HG03460 (cell line): ENCODE data around the gene GALNT1.

Experiments
- ATAC-seq: cut with Tn5 transposase; IDR thresholded peaks from one replicate; pipeline ENCODE4 v1.9.1; 2021; ENCODE audit not compliant: unreplicated experiment

GALNT1 gene

GRCh38 chr18:35749701-35750100, 168.2 kb downstream of the GALNT1 start:
- ATAC-seq: no peak

DNA sequence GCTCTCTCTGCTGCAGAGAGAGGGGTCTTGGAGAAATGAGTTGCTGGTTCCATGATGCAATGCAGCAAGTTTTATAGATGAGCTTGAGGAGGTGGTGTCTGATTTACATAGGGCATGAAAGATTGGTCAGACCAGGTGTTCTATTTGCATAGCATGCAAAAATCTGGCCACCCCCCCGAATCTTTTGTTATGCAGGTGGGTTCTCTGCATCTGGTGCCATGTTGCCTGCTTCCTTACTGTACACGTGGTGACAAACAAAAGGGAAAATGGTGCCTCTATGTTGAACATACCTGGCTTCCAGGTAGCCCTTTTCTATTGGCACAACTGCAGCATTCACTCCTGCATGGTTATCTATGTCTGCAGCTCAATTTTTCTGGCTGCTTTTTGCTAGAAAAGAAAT, 169.4 kb downstream of the GALNT1 start:
- ATAC-seq: no peak

DNA sequence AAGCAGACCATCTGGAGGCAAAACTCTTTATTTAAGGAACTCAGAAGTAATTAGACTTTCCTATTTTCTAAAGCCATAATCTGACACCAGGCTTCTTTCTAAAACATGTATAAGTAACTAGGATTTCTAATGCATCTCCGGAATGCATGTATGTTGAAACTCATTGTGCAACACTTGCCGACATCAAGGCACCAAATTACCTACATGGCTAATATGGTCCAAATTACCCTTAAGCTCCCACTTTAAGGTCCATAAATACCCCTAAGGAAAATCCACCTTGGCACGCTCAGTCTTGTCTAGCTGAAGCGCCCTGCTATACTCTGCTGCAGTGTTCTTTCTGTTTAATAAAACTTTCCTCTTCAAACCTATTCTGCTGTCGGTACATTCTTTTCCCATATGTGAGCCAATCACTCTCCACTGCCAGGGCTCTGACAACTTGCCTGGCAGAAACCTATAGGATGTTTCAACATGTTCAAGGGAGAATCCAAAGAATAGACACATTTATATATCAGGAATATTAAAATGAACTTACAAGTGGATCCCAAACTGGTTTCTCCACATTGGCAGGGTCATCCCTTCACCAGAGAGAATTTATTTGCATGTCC, 171.9 kb downstream of the GALNT1 start:
- no peak for ATAC-seq

DNA sequence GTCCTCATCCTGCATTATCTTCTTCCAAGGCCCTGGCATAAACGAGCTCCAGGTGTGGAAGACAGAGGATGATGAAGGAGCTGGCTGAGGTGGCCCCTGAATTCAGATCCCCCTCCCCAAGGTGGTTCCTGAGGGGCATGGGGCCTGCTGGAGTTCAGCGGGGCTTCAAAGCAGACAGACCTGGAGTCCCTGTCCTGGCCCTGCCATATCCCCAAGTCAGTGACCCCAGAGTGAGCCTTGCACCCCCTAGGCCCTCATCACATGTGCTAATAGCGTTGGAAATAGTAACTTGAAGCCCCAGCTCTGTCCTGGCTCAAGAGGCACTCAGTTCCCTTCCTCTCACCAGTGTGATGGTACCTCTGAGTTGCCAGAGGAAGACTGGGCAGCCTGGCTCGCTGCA, 172.9 kb downstream of the GALNT1 start:
- ATAC-seq: no peak

DNA sequence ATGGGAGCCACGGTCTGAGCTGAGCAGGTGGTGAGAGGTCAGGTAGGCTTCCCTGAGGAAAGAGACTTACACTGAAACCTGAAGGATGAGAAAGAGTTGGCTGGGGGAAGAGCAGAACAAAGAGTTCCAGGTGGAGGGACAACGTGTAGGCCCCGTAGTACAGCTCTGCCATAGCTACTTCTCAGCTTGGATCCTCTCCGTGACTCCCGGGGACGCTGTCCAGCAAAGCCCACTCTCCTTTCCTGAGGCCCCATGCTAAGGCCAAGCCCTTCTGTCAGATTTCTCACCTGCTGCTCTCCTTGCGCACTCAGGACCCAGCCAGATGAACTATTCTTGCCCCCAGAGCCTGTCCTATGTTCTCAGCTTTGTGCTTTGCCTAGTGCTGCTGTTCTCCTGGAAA, 173.8 kb downstream of the GALNT1 start:
- no peak for ATAC-seq

DNA sequence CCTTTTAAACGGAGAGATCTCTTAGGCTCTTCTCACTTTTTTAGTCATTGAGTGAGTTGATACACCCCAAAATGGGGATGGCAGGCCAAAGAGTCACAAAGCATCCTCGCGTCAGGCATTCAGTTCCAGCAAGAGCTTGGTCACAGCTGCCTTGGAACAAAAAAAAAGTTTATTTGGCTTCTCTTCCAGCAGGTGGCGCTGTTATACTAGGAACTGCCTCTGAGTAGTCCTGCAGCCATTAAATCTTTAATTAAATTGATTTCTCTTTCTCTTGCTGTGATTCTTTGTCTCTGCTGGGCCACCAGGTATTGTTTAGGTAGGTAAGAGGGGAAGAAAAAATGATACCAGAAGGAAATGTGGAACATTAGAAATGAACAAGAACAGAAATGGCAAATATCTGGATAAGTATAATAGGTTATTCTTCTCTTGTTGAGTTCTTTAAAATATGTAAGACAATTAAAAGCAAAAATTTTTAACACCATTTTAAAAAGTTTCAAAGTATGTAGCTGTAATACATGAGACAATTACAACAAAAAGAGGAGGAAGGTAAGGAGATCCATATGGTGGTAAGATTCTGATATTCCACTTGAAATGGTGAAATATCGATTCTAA, 175.1 kb downstream of the GALNT1 start:
- no peak for ATAC-seq
